Astrocyte of the cerebellum (primary cell): ENCODE results near the gene IFNGR2.
"Not testable (repeated sequence)": the region's sequence is repeated elsewhere in the genome, so short reads cannot be mapped to it uniquely, and the experiment has no call there.

ENCODE experiments used
- DNase-seq: peaks from one replicate; pipeline ENCODE4 v3.0.0-alpha.2; 2011; ENCODE audit warnings: low read depth
- H3K4me3 ChIP-seq: 2 replicates; pipeline ENCODE4 v1.5.1; 2011; ENCODE audit warnings: mild to moderate bottlenecking, low read depth, low read length, moderate library complexity
- CTCF ChIP-seq: IDR thresholded peaks from 2 replicates; pipeline ENCODE4 v1.5.1; 2012; ENCODE audit warnings: low read length, low read depth, moderate library complexity, mild to moderate bottlenecking; ENCODE audit errors: missing control alignments
- in situ Hi-C: cut with HindIII; loops from 2 replicates; pipeline ENCODE4 v1.10.0; 2017; ENCODE audit warnings: low sequenced_read_pairs

The IFNGR2 gene

GRCh38 chr21:33461538-33462250, 58.5 kb downstream of the IFNGR2 start:
- DNase-seq: no peak
- in situ Hi-C loops: no loop called here
- no peak for TF ChIP-seq CTCF
- no peak overlapping the region for H3K4me3 ChIP-seq

- in situ Hi-C loops, H3K4me3 ChIP-seq, DNase-seq: not testable (repeated sequence)
Observed at GRCh38 chr21:33469183-33469582, 66.0 kb downstream of the IFNGR2 start.

GRCh38 chr21:33470701-33471100, 67.5 kb downstream of the IFNGR2 start:
- DNase-seq: no peak
- in situ Hi-C loops: no loop called here
- no peak overlapping the region for H3K4me3 ChIP-seq
- no peak for TF ChIP-seq CTCF

- no peak for DNase-seq
Observed at GRCh38 chr21:33473344-33473743, 70.1 kb downstream of the IFNGR2 start.

GRCh38 chr21:33477066-33477465, 73.9 kb downstream of the IFNGR2 start:
- in situ Hi-C loops: no loop called here
- no peak for DNase-seq
- H3K4me3 ChIP-seq: no peak overlapping the region
- no peak for TF ChIP-seq CTCF

More at GRCh38 chr21:33473344-33473743, 70.1 kb downstream of the IFNGR2 start:
- in situ Hi-C loops: no loop called here
- no peak overlapping the region for H3K4me3 ChIP-seq
- no peak for TF ChIP-seq CTCF

- DNase-seq: no peak
- peak overlapping the region; percentile 69 for H3K4me3 ChIP-seq
- TF ChIP-seq CTCF: no peak
- in situ Hi-C loops: no loop called here
Observed at GRCh38 chr21:33478182-33478581, 75.0 kb downstream of the IFNGR2 start.

- no peak for DNase-seq
- H3K4me3 ChIP-seq: peak overlapping the region; percentile 69
- no peak for TF ChIP-seq CTCF
- in situ Hi-C loops: no loop called here
Observed at GRCh38 chr21:33478935-33479678, 75.9 kb downstream of the IFNGR2 start.
